GM18951 (cell line): ENCODE data around the gene TMPRSS7.
"Not testable (repeated sequence)": the region's sequence is repeated elsewhere in the genome, so short reads cannot be mapped to it uniquely, and the experiment has no call there.

Source experiments
- POLR2A ChIP-seq: IDR thresholded peaks from 4 replicates; pipeline ENCODE4 v1.6.1; 2011; ENCODE audit warnings: mild to moderate bottlenecking; ENCODE audit not compliant: insufficient read length, insufficient read depth; ENCODE audit errors: extremely low read depth
- in situ Hi-C: fragments of 300-500 bp; cut with MboI; formaldehyde crosslinking; loops from one replicate; pipeline ENCODE4 v1.12.0; 2022; ENCODE audit warnings: low sequenced_read_pairs, mixed read lengths, inconsistent platforms; ENCODE audit not compliant: unreplicated experiment

The TMPRSS7 gene

DNA sequence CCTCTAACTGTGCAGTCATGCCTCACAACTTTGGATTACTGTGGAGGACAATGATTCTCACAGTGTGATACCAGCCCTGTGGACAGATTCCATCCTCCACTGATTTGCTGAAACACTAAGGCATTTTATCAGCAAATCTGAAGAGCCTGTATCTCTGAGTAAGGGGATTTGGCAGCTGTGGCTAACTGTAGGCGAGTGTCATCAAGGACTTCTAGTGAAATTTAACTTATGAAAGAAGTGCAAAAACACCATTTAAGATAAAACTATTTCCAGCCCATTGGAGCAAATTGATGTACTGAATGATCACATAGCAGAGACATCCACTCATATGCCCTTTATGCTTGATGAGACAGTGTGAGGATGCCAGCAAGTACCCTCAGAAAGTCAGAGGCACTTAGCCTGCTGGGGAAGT, 13.9 kb upstream of the TMPRSS7 start:
- in situ Hi-C loops, result no loop called here
- TF ChIP-seq POLR2A, result no peak

DNA sequence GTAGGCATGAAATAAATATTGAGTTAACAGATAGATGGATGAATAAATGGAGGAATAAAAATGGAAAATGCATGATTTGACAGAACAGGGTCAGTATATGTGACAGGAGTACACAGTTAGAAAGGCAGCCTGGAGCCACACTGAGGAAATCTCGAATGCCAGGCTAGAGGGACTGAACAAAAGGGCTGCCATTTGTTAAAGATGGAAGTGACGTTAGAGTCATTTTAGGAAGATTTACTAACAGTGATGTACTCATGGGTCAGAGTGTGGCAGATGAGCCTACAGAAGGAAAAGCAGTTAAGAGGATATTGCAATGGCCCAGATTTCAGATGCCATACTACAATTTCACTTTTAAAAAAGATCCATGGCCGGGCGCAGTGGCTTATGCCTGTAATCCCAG, 7.4 kb upstream of the TMPRSS7 start:
- no peak for TF ChIP-seq POLR2A

DNA sequence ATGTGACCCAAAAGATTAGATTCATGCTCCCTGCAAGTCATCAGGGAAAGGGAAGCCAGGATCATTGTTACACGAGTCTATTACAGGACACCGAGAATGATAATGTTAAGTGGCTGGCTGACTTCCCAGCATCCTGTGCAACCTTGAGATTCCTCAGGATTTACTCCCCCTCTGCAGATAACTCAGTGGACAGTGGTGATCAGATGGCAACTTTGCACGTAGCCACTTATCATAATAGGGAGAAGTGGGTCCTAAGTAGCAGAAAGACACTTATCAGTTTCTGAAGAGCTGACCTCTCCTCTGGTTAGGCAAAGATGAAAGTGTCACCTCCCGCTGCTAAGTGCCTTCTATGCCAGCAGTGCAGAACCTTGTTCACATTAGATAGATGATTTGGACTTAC, 6.7 kb upstream of the TMPRSS7 start:
- no peak for TF ChIP-seq POLR2A

More for the DNA sequence above, 7.4 kb upstream of the TMPRSS7 start:
- in situ Hi-C loops, result no loop called here

DNA sequence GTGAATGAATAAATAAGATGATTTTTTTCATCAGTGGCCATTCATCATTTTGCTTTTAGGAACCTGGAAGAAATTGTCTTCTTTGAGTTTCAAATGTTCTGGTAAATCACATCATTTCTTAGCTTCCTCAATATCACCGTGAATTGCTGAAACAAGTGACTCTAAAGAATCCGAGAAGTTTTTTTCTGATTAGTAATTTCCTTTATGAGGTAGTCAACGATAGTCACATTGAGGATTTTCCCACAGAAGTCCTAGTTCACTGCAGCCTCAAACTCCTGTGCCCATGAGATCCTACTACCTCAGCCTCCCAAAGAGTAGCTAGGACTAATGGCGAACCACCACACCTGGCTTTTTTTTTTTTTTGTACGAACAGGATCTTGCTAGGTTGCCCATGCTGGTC, 3.6 kb upstream of the TMPRSS7 start:
- no peak for TF ChIP-seq POLR2A
- in situ Hi-C loops, result no loop called here

More for the DNA sequence above, 6.7 kb upstream of the TMPRSS7 start:
- in situ Hi-C loops, result no loop called here

DNA sequence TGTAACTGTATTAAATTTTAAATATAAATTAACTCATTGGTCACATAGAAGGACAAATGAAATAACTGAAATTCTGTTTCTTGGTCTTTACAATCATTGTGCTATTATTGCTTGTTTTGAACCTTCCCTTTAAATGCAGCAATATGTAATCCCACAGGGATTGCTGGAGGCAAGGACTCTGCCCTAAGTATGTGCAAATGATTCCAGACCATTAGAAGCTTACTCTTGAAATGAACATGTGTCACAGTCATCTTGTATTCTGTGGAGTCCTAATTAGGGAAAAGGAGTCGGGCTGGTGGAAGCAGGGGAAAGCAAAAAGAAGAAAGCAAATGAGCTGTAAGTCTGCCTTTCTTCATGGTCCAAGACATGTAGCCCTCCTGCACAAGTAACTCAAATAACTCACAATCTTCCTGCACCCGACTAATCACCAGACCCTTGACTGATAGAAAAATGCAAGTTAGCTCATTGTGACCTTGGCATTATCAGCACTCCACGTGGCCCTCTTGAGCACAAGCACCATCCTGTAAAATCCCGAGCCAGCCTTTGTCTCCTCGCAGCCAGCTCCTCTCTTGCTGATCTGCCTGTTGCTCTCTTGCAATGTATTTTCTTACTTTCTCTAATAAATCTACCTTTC, 2.3 kb upstream of the TMPRSS7 start:
- in situ Hi-C loops, result no loop called here
- TF ChIP-seq POLR2A, result no peak

DNA sequence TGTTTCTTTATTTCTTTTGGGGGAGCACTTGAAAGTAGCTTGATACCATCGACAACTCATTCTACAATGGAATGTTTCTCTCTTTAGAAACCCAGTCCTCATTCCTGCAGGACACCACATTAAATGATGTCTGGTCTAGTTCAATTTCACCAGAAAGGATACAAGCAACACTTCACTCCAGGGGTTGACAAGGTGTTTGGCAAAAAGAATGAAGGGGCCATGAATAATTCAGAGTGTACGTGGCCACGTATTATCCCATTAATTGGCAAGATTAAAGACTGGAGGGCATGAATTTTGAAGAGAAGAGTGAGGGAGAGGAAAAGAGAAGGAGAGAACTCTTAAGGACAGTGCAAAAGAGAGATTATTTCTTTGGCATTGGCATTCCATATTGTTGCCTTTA, 705 bp downstream of the TMPRSS7 start:
- TF ChIP-seq POLR2A, result no peak
- in situ Hi-C loops, result no loop called here

DNA sequence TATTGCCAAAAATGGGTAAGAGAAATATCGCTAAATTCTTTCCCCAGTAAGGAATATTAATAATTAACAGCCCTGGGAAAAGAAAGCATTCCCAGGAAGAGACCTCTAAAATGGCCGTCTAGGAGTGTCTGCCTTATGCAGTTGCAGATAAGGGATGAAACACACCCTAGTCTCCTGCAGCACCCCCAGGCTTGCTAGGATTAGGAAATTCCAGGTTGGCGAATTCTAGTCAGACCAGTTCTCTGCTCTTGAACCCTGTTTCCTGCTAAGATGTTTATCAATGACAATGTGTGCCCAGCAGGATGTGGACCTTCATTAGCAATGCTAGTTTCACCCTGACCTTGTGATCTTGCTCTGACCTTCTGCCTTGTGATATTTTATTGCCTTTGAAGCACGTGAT, 2.7 kb downstream of the TMPRSS7 start:
- in situ Hi-C loops, result not testable (repeated sequence)

DNA sequence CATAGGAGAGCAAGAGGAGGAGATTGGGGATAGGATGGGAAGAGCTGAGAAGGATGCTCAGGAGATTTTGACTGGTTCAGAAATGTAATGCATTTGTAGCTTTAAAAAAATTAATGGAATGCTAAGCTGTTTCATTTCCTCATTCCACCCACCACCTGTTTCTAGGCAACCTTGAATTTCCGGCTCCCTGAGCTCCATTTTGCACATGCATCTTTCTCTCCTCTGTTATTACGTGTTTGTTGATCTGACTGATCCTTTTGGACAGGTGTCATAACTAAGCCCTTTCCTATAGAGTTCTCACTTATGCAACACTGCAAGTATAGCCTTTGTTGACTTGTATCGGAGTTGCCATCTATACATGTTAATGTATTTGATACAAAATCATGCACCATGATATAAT, 4.3 kb downstream of the TMPRSS7 start:
- TF ChIP-seq POLR2A, result no peak
- in situ Hi-C loops, result no loop called here

DNA sequence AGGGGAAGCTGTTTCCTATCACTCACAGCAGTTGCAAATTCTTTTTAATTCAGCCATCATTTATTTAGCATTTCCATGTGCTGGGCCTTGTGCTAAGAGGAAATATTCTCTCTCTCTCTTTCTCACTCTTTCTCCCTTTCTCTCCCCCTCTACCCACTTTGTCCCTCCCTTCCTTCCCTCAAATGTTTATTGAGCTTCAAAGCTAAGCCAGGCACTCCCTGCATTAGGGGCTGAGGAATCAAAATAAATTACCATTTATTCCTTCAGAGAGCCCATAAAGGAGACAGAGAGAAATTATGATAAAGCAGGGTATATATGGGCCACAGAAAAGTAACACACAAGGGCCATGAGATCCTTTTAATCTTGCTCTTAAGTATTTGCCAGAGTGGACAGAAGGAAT, 6.8 kb downstream of the TMPRSS7 start:
- in situ Hi-C loops, result no loop called here
- no peak for TF ChIP-seq POLR2A

DNA sequence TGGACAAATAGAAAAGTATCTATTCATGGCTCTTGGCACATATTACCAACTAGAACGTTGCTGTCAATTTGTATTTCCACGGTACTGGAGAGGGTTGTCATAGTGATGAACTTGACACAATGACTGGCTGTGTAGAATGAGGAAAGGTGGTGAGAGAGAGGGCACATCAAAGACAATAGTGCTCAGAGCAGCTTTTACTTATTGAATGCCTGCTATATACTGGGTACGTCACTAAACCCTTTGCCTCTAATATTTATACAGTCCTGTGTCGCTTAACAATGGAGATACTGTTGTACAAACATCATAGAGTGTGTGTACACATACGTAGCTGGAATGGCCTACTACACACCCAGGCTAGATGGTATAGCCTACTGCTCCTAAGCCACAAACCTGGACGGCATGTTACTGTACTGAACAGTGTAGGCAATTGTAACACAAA, 8.3 kb downstream of the TMPRSS7 start:
- in situ Hi-C loops, result no loop called here
- TF ChIP-seq POLR2A, result no peak

DNA sequence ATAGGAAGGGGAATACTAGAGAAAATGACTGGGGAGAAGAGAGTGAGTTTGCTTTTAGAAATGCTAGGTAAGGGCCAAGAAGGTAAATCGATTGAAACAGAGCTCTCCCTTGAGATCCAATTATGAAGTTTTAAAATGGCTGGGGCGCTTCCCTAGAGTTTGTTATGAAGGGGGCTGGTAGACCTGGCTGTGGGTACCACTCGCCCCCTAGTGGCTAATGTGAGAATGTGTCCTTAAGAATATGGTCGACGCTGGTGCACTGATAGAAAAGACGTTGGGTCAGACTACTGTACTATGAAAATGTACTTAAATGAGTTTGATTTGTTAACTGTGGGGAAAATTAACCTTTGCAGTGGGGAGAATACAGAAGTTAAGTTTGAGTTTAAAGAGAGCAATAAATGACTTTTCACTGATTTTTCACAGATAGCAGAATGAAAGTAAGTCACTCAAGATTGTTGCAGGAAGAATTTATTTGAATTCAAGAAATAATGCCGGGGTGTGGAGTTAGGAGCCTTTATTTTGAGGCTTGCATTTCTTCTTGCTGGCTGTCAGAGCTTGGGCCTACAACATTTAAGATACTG, 9.2 kb downstream of the TMPRSS7 start:
- in situ Hi-C loops, result no loop called here
- TF ChIP-seq POLR2A, result no peak

DNA sequence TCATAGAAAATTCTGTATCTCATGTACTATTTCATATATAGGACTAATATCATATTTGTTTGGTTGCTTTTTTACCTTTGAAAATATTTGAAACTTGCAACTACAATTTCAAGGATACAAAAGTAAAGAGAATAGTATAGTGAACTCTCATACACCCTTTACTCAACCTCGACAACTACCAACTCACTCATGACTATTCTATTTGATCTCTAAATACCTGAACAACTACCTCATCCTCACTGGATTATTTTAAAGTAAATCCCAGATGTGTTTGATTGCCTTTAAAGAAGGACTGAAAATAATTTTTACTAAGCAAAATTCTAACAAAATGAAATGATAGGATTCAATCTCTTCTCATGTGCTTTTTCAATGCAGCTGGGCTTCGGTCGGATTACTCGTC, 12.1 kb downstream of the TMPRSS7 start:
- no peak for TF ChIP-seq POLR2A
- in situ Hi-C loops, result no loop called here

DNA sequence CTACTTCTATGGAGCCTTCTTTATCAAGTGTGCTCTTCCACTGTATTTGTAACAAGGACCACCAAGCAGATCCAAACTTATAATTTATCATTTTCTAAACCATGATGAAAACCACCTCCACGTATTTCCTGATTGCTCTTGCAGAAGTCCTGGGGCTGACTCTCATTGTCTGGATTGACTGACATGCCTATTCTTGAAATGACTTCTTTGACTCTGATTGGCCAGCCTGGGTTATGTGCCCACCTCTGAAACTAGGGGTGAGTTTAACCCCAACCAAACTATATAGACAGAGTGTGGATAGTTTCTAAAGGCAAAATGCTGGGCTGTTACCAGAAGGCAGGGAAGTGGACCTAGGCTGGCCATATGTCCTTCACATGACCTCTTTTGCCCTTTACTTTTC, 12.7 kb downstream of the TMPRSS7 start:
- no peak for TF ChIP-seq POLR2A
- in situ Hi-C loops, result no loop called here

DNA sequence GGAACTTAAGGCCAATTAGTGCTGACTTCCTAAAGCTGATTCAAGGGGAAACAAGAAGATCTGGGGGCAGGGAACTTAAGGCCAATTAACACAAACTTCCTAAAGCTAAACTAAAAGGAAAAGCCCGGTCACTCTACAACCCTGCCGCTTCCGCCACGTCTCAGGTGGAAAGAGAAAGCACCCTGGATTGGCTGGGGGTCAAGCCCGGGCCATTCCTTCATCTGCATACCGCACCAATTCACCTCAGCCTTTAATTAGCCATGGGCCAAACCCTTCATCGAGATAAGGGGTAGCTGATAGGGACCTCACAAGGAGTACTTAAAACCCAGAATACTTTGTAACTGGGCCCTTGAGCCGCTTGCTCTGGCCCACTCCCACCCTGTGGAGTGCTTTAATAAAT, 14.4 kb downstream of the TMPRSS7 start:
- TF ChIP-seq POLR2A, result no peak
- in situ Hi-C loops, result no loop called here

DNA sequence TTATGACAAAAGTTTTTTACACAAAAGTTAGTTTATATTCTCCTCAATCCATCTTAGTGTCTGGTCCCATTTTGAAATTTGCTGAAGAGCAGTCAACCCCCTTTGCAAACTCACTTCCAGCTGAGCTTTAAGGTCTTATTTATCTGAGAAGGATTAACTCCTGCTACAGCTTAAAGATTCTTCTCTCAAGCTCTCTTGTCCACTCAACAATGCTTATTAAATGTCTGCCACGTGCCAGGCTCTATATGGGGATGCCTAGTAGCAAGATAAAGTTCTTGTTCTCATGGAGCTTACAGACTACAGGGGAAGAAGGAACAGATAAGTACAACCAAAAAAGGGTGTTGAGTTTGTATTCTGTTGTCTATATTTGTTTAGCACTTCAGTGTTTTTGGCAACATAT, 18.7 kb downstream of the TMPRSS7 start:
- TF ChIP-seq POLR2A, result no peak
- in situ Hi-C loops, result no loop called here
